WERI-Rb-1 (cell line): Measurements from ENCODE around the gene CCNG1.
"Not testable (repeated sequence)": the region's sequence is repeated elsewhere in the genome, so short reads cannot be mapped to it uniquely, and the experiment has no call there.

ENCODE experiments used
- DNase-seq: peaks from one replicate; pipeline ENCODE4 v3.0.0-alpha.2; 2020
- H3K27ac ChIP-seq: fragments of 250-450 bp; sonication (Bioruptor Pico); 2 replicates; pipeline ENCODE4 v1.5.1; 2020; ENCODE audit warnings: mild to moderate bottlenecking, moderate library complexity
- H3K27me3 ChIP-seq: fragments of 250-450 bp; sonication (Bioruptor Pico); 2 replicates; pipeline ENCODE4 v1.5.1; 2021; ENCODE audit warnings: mild to moderate bottlenecking, low read depth, moderate library complexity; ENCODE audit not compliant: insufficient read depth, severe bottlenecking
- H3K36me3 ChIP-seq: fragments of 250-450 bp; sonication (Bioruptor Pico); 2 replicates; pipeline ENCODE4 v1.5.1; 2020; ENCODE audit warnings: mild to moderate bottlenecking, moderate library complexity
- H3K4me3 ChIP-seq: 2 replicates; pipeline ENCODE4 v1.5.1; 2011; ENCODE audit warnings: low read depth, mild to moderate bottlenecking, control low read depth, low read length
- H3K9me3 ChIP-seq: fragments of 250-450 bp; sonication (Bioruptor Pico); 2 replicates; pipeline ENCODE4 v1.5.1; 2021; ENCODE audit warnings: mild to moderate bottlenecking, moderate library complexity; ENCODE audit not compliant: severe bottlenecking
- CTCF ChIP-seq: IDR thresholded peaks from 2 replicates; pipeline ENCODE4 v1.5.1; 2011; ENCODE audit warnings: low read depth, mild to moderate bottlenecking, control low read depth, inconsistent platforms, low read length

Gene CCNG1

GRCh38 chr5:163447191-163447590 lies 9.8 kb downstream of the CCNG1 start:
- Histone ChIP-seq H3K4me3 (no peak overlapping the region), H3K36me3 (peaks cover 77% of the 10 kb centered on the region), H3K9me3 (no peaks in the 10 kb centered on the region), H3K27ac (no peak overlapping the region), H3K27me3 (no peaks in the 10 kb centered on the region)
- DNase-seq: no peak
- no peak for TF ChIP-seq CTCF

- DNase-seq: no peak
Observed at GRCh38 chr5:163447875-163448274, 10.5 kb downstream of the CCNG1 start.

GRCh38 chr5:163448491-163448890 lies 11.1 kb downstream of the CCNG1 start:
- H3K9me3 ChIP-seq: no peaks in the 10 kb centered on the region
- DNase-seq: no peak
- no peaks in the 10 kb centered on the region for H3K27me3 ChIP-seq
- no peak overlapping the region for H3K27ac ChIP-seq
- peaks cover 80% of the 10 kb centered on the region for H3K36me3 ChIP-seq
- no peak for TF ChIP-seq CTCF
- no peak overlapping the region for H3K4me3 ChIP-seq

More at GRCh38 chr5:163447875-163448274, 10.5 kb downstream of the CCNG1 start:
- Histone ChIP-seq H3K36me3 (peaks cover 77% of the 10 kb centered on the region), H3K27me3 (no peaks in the 10 kb centered on the region), H3K9me3 (no peaks in the 10 kb centered on the region), H3K4me3 (no peak overlapping the region), H3K27ac (no peak overlapping the region)
- TF ChIP-seq CTCF: no peak

- no peak for DNase-seq
- peaks cover 77% of the 10 kb centered on the region for H3K36me3 ChIP-seq
- TF ChIP-seq CTCF: no peak
Observed at GRCh38 chr5:163451489-163451888, 14.1 kb downstream of the CCNG1 start.

GRCh38 chr5:163453705-163454104 lies 16.3 kb downstream of the CCNG1 start:
- Histone ChIP-seq H3K4me3 (no peak overlapping the region), H3K27me3 (no peaks in the 10 kb centered on the region), H3K36me3 (peaks cover 55% of the 10 kb centered on the region), H3K9me3 (no peaks in the 10 kb centered on the region), H3K27ac (no peak overlapping the region)
- no peak for DNase-seq
- TF ChIP-seq CTCF: no peak

More at GRCh38 chr5:163451489-163451888, 14.1 kb downstream of the CCNG1 start:
- Histone ChIP-seq H3K4me3 (no peak overlapping the region), H3K27me3 (no peaks in the 10 kb centered on the region), H3K9me3 (no peaks in the 10 kb centered on the region), H3K27ac (no peak overlapping the region)

- H3K36me3 ChIP-seq: peaks cover 49% of the 10 kb centered on the region
- H3K27ac ChIP-seq, H3K9me3 ChIP-seq, H3K27me3 ChIP-seq, DNase-seq, H3K4me3 ChIP-seq: not testable (repeated sequence)
Observed at GRCh38 chr5:163455406-163455805, 18.0 kb downstream of the CCNG1 start.
